ENCODE data around the gene UFC1.
A peak's percentile ranks its signal among the peaks of the same experiment; 100 is the strongest.

UFC1 gene

DNA sequence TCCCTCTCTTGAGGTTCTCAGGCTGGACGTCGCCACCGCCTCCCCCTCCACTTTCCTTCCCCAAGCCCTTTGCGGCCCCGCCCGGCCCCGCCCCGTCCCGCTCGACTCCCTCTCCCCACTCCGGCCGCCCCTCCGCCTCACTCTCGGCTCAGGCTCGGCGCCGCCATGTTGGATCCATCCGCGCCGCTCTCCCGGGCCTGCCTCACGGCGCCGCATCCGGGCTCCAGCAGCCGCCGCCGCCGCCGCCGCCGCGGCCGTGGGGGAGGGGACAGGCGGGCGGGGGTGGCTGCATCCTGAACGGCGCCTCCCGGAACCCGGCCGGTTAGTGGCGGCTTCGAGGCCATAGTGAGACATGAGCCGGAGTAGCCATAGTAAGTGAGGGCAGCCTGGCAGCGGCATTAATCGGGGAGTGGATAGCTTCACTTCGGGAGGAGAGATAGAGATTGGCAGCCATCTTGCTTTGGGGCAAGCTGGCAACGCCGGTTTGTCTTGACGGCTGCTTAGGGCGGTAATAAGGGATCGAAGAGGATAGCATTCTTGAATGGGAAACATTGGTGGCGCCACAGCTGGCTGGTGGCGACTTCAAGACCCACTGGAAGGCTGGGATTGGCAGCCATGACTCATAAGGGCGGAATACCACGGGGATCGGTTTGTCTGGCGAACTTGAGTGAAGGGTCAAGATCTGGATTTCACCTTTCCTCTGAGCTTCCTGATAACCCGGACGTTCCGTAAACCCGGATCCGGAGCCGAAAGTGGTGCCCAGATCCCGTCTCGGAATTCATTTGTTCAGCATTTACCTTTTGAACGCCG lies 21.2 kb upstream of the UFC1 start, which contains the start of gene DEDD:
Gene DEDD, minus strand, starts transcription at position 258 of the 810 bp plus-strand sequence. CDS start 8,205 bp downstream, outside the sequence.
- DNase-seq = peak; percentile 98
- in situ Hi-C loops (cut with MboI; ENCODE audit: low pct_unique_long_range_greater_than_20kb, low sequenced_read_pairs) = no loop called here

DNA sequence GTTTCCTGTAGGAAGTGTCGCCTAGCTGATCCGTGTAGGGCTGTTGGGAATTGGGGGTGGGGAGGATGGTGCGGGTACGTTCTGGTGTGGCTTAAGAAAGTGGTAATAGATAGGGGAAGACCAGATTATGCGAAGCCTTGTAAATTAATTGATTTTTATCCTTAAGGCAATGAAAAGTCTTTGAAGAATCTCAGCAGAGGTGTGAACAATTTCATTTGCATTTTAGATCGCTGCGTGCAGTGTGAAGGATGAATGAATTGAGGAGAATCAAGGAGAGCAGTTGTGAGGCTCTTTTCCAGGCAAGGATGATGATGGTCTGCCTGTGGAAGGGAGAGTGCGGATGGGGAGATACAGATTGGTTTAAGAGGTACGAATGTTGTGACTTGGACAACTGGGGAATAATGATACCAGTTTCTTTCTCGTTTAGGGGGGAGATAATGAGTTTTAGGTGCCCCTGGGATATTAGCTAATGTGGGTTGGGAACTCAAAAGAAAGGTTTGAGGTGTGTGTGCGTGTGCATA lies 20.5 kb upstream of the UFC1 start:
- no peak for DNase-seq
- in situ Hi-C loops (cut with MboI; ENCODE audit: low pct_unique_long_range_greater_than_20kb, low sequenced_read_pairs) = no loop called here

DNA sequence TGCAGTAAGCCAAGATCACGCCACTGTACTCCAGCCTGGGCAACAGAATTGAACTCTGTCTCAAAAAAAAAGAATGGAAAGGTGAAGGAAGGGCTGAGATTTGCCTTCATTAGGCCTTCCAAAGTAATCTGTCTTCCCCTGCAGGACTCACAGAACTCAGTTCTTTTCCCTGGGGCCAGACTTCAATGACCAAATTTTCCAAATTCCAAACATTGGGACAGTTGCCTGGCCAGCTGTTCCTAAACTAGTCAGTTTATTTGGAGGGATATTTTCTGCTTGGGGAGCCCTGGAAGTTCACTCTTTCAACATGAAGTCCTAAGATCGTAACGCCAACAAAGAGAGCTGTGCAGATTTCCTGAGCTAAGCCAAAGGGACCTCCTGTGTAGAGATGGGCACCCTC lies 15.9 kb upstream of the UFC1 start:
- DNase-seq = no peak
- in situ Hi-C loops (cut with MboI; ENCODE audit: low pct_unique_long_range_greater_than_20kb, low sequenced_read_pairs) = no loop called here

DNA sequence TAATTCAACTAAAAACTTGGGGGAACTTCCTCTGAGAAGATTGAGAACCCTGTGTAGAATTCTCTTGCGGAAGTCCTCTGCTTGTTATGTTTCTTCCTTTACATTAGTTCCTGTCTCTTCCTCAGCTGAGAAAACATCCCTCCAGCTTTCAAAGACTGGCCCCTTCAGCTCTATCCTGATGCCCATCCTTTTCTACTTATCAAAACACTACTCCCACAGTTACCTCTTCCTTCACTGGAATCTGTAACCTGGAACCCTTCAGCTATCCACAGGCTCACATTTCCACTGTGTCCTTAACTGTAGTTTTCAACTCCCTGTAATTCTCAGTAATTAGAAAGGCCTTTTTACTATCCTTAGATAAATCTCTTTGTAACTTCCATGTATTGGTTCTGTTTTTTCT lies 15.3 kb upstream of the UFC1 start:
- in situ Hi-C loops (cut with MboI; ENCODE audit: low pct_unique_long_range_greater_than_20kb, low sequenced_read_pairs) = no loop called here
- no peak for DNase-seq

DNA sequence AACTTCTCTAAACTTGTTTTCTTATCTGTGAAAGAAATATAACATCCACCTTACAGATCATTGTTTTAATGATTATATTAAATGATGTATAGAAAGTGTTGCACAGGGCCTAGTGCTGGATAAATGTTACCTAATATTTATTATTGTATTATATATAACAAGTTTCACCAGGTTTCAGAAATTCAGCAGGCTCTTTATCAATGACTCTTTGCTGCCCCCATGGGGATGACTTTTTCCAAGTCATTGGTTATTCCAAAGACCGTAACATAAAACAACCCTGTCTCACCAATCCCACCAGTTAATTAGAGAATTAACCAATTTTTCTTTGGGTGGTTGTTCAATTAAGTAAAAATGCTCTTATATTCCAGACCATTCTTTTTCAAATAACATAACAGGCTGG lies 14.0 kb upstream of the UFC1 start:
- peak; percentile 69 for DNase-seq

DNA sequence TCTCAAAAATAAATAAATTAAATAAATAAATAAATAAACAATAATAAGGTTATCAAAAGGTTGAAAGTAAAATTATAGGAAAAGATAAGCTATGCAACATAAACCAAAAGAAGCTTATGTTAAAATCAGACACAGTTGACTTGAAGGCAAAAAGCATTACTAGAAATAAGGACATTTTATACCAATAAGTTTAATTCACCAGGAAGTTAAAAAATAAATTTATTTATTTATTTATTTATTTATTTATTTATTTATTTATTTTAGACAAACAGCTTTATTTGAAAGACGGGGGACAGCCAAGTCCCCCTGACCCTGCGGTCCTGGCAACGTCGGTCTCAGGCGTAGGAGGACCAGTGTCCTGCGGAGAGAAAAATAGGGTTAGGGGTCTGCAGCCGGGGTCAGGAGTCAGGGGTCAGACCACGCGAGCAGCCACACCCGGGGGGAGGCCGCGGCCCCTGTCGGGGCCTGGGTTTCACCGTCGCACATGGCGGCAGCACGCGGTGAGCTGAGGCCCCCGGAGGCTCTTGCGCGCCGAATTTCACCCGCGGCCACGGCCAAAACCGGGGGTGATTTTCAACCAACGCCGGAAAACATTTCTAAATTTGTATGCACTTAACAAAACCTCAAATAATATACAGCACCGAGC lies 12.9 kb upstream of the UFC1 start:
- in situ Hi-C loops (cut with MboI; ENCODE audit: low pct_unique_long_range_greater_than_20kb, low sequenced_read_pairs) = no loop called here
- no peak for DNase-seq

More for the DNA sequence above, 14.0 kb upstream of the UFC1 start:
- in situ Hi-C loops (cut with MboI; ENCODE audit: low pct_unique_long_range_greater_than_20kb, low sequenced_read_pairs) = no loop called here

DNA sequence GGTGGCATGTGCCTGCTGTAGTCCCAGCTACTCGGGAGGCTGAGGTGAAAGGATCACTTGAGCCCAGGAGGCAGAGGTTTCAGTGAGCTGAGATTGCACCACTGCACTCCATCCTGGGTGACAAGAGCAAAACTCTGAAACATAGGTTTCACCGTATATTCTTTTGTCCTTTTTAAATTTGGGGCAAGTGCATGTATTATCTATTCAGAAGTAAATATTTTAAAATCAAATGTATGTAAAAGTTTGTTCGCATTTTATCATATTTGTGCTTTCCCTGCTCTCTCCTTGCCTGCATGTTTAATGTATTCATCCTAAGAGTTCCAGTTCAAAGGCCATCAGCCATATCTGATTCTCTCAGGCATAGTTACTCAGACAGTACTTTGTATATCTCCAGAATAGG lies 7.9 kb upstream of the UFC1 start:
- no peak for DNase-seq
- in situ Hi-C loops (cut with MboI; ENCODE audit: low pct_unique_long_range_greater_than_20kb, low sequenced_read_pairs) = no loop called here

DNA sequence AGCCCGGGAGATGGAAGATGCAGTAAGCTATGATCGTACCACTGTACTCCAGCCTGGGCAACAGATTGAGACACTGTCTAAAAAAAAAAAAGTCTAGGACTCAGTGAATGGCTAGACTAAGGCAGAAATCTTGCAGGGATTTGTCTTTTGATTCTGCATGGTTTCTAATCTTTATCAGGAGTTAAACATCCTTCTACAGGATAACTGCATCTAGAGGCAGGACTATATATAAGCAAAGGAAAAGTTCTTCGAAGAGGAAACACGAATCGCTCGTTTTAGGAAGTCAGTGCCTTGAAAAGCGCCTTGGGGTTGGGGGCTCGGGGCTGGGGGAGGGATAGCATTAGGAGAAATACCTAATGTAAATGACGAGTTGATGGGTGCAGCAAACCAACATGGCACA lies 602 bp upstream of the UFC1 start:
- no peak for DNase-seq
- in situ Hi-C loops (cut with MboI; ENCODE audit: low pct_unique_long_range_greater_than_20kb, low sequenced_read_pairs) = no loop called here

DNA sequence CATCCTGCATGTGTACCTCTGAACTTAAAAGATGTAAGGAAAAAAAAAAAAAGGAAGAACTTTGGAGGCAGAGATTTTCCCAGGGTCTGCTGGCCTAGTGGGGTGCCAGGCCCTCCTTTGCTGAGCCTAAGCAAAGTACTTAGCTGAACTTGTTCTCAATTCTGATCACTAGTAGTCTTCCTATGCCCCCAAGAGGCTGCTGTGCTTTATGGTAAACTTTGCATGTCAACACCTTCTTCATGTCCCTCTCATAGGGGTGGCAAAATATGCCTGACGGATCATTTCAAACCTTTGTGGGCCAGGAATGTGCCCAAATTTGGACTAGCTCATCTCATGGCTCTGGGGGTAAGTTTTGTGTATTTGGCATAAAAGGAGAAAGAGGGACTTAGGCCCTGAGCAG lies 4.1 kb downstream of the UFC1 start:
- in situ Hi-C loops (cut with MboI; ENCODE audit: low pct_unique_long_range_greater_than_20kb, low sequenced_read_pairs) = no loop called here
- no peak for DNase-seq

DNA sequence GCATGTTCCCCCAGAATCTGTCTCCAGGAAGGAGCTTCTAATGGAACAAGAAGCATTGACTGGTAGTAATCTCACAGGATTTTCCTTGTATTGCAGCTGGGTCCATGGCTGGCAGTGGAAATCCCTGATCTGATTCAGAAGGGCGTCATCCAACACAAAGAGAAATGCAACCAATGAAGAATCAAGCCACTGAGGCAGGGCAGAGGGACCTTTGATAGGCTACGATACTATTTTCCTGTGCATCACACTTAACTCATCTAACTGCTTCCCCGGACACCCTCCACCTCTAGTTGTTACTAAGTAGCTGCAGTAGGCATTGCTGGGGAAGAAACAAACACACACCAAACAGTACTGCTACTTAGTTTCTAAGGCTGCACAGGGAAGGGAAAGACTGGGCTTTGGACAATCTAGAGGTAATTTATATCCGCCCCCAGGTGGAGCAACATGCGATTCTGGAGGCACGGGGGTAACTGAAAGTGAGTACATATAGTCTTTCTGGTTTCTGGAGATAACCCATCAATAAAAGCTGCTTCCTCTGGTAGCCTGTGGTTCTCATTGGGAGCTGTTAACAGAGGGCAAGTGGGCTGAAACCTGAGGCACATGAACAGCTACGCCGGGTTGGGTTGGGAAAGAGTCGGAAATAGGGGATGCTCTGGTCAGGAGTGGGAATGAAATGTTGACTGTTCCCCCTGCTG lies 4.7 kb downstream of the UFC1 start:
- in situ Hi-C loops (cut with MboI; ENCODE audit: low pct_unique_long_range_greater_than_20kb, low sequenced_read_pairs) = no loop called here
- no peak for DNase-seq

DNA sequence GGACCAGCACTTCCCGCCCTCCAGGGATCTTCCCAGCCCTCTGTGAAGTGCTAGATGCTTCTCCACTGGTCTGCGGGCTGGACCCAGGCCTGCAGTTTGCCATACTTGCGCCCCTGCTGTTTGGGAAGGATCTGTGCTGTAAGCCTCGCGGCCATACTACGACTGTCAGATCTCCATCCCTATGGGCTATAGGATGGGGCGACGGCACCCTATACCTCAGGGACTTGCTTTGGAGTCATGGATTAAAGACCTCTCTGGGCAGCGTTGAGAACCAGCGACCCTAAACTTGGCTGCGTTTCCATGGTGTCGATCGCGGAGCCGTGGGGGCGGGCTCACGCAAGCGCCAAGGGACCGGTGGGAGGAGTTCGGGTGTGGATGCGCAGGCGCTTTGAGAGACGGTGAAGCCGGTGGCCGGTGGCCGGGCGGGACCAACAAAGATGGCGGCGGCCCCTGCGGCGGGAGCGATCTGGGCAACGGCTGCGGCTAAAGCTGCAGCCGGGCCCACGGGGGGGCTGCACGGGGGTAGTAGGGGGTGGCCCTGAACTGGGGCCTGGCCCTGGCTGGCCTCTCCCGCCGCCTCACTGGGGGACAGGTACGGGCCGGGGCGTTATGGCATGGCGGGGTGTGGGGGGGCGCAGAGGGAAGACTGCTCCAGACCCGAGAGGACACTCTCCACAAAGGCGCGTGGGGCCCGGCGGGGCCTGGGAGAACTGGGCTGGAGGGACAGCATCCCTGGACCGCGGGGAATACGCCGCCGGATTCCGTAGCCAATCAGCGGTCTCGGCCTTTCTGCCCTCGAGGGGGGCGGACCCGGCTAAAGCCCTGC lies 5.5 kb downstream of the UFC1 start, which contains the start of gene USP21:
Gene USP21, plus strand, starts transcription at position 414 of the 826 bp plus-strand sequence. CDS start 1,141 bp downstream, outside the sequence.
- in situ Hi-C loops (cut with MboI; ENCODE audit: low pct_unique_long_range_greater_than_20kb, low sequenced_read_pairs) = no loop called here
- DNase-seq = peak; percentile 86

DNA sequence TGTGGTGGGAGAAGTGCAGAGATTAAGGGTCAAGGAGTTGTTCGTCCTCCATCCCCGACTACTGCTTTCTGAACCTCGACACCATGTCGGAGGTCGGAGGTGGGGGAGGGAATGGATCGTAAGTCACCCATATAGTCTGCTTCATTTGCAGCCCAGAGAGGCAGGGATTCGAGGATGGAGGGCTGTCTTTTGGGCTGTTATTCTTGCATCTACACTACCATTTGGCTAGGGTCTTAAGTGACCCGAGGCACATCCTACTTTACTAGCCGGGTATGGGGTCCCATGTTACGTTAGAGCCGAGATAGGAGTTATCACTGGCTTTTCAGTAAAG lies 6.1 kb downstream of the UFC1 start:
- DNase-seq = no peak
- in situ Hi-C loops (cut with MboI; ENCODE audit: low pct_unique_long_range_greater_than_20kb, low sequenced_read_pairs) = no loop called here

DNA sequence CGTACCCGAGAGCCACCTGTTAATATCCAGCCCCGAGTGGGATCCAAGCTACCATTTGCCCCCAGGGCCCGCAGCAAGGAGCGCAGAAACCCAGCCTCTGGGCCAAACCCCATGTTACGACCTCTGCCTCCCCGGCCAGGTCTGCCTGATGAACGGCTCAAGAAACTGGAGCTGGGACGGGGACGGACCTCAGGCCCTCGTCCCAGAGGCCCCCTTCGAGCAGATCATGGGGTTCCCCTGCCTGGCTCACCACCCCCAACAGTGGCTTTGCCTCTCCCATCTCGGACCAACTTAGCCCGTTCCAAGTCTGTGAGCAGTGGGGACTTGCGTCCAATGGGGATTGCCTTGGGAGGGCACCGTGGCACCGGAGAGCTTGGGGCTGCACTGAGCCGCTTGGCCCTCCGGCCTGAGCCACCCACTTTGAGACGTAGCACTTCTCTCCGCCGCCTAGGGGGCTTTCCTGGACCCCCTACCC lies 6.9 kb downstream of the UFC1 start:
- in situ Hi-C loops (cut with MboI; ENCODE audit: low pct_unique_long_range_greater_than_20kb, low sequenced_read_pairs) = no loop called here
- no peak for DNase-seq

DNA sequence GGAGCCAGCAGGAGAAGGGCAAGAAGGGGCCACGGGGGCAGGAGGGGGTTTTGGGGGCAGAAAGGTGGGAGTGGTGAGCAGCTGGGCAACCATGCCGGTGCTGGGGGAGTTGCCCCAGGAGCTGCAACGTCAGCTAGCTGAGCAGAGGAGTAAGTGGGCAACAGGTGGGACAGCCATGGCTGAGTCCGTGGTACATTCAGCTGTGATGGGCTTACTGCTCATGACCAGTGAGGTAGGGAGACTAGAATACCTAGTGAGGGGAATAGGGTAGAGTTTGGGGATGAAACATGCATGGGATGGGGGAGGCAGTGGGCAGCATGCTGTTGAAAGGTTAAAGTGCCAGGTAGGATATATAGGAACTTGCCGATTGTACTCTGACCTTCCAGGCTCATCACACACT lies 7.9 kb downstream of the UFC1 start:
- in situ Hi-C loops (cut with MboI; ENCODE audit: low pct_unique_long_range_greater_than_20kb, low sequenced_read_pairs) = no loop called here
- no peak for DNase-seq

DNA sequence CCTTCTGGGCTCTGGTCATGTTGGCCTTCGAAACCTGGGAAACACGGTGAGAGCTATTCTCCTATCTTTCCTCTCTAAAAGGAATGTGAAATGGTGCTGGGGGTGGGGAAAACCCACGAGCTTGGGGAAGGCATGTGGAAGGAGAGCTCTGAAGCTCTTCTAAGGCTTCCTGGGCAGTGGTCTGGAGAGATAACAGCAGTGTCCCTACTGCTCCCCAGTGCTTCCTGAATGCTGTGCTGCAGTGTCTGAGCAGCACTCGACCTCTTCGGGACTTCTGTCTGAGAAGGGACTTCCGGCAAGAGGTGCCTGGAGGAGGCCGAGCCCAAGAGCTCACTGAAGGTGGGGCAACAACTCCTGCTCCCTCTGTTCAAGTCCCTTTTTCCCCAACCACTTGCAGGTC lies 8.3 kb downstream of the UFC1 start:
- no peak for DNase-seq
- in situ Hi-C loops (cut with MboI; ENCODE audit: low pct_unique_long_range_greater_than_20kb, low sequenced_read_pairs) = no loop called here

DNA sequence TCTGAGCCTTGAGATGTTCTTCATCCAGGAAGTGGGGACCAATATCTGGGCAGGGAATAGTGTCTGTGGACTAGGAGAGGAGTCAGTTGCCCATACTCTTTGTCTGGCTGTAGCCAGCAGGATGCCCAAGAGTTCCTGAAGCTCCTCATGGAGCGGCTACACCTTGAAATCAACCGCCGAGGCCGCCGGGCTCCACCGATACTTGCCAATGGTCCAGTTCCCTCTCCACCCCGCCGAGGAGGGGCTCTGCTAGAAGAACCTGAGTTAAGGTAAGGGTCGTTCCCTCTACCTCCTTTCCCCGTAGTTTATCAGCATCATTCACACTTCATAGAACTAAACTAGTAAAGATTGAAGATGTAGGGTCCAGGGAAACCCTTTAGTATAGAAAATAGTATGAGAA lies 9.0 kb downstream of the UFC1 start:
- in situ Hi-C loops (cut with MboI; ENCODE audit: low pct_unique_long_range_greater_than_20kb, low sequenced_read_pairs) = no loop called here
- DNase-seq = no peak

DNA sequence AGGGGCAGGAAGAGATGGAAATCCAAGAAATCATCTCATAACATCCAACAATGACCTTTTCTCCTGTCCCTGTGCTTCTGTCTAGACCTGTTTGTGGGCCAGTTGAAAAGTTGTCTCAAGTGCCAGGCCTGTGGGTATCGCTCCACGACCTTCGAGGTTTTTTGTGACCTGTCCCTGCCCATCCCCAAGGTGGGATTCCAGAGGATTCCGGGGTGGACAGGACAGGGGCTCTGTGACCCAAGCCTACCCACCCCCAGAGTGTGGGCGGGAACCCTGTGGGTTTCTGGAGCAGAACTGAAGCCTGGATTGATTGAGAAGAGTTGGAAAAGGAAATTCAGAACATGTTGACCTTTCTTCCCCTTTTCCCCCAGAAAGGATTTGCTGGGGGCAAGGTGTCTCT lies 10.0 kb downstream of the UFC1 start:
- DNase-seq = no peak
- in situ Hi-C loops (cut with MboI; ENCODE audit: low pct_unique_long_range_greater_than_20kb, low sequenced_read_pairs) = no loop called here

DNA sequence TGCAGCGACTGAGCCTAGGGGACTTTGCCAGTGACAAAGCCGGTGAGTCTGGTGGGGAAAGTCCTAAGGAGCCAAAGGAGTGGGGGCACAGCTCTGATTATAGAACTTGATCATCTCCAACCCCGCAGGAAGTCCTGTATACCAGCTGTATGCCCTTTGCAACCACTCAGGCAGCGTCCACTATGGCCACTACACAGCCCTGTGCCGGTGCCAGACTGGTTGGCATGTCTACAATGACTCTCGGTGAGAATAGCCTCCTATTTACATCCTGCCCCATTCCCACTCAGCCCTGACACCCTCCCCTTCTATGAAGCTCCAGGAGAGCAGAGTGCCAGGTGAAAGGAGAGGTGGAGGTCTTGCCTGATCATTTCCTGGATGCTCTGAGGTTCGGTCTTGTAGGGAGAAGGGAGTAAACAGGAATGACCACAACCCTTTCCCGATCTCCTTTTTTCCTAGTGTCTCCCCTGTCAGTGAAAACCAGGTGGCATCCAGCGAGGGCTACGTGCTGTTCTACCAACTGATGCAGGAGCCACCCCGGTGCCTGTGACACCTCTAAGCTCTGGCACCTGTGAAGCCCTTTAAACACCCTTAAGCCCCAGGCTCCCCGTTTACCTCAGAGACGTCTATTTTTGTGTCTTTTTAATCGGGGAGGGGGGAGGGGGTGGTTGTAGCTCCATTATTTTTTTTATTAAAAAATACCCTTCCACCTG lies 11.3 kb downstream of the UFC1 start:
- in situ Hi-C loops (cut with MboI; ENCODE audit: low pct_unique_long_range_greater_than_20kb, low sequenced_read_pairs) = no loop called here
- no peak for DNase-seq

Data from KBM-7 (cell line).